GM23338 (cell line): Measurements from ENCODE around the gene SLC7A5. TPM values are rescaled to one million over a fixed set of nuclear protein-coding genes. Genes with fewer than 3 reads are reported as not detected.
A peak's percentile ranks its signal among the peaks of the same experiment; 100 is the strongest.

Experiments
- ATAC-seq: fragments of 200-7000 bp; cut with Tn5 transposase; 3 replicates; pipeline ENCODE4 v1.9.1; 2020
- DNase-seq: peaks from one replicate; pipeline ENCODE4 v3.0.0-alpha.2; 2015; ENCODE audit warnings: low spot score
- H2AFZ ChIP-seq: fragments of 200-600 bp; sonication (generic); 2 replicates; pipeline ENCODE4 v1.8.0; 2016; ENCODE audit warnings: antibody characterized with exemption, mild to moderate bottlenecking, moderate library complexity
- H3F3A ChIP-seq: fragments of 200-600 bp; sonication (generic); replicated peaks from 2 replicates; pipeline ENCODE4 v1.8.0; 2017; ENCODE audit warnings: antibody characterized with exemption, mixed run types, low read depth
- H3K27ac ChIP-seq: fragments of 200-600 bp; sonication (generic); 2 replicates; pipeline ENCODE4 v1.6.1; 2016; ENCODE audit warnings: low read depth
- H3K27me3 ChIP-seq: fragments of 200-600 bp; sonication (generic); 2 replicates; pipeline ENCODE4 v1.8.0; 2016; ENCODE audit warnings: mild to moderate bottlenecking, mixed run types, moderate library complexity; ENCODE audit not compliant: insufficient read depth
- H3K36me3 ChIP-seq: fragments of 200-600 bp; sonication (generic); 2 replicates; pipeline ENCODE4 v1.8.0; 2016; ENCODE audit warnings: mild to moderate bottlenecking; ENCODE audit not compliant: insufficient read depth
- H3K4me1 ChIP-seq: fragments of 200-600 bp; sonication (generic); 2 replicates; pipeline ENCODE4 v1.8.0; 2016; ENCODE audit warnings: mild to moderate bottlenecking, moderate library complexity; ENCODE audit not compliant: insufficient read depth
- H3K4me2 ChIP-seq: fragments of 200-600 bp; sonication (generic); 2 replicates; pipeline ENCODE4 v1.7.1; 2017; ENCODE audit warnings: mixed run types
- H3K4me3 ChIP-seq: fragments of 200-600 bp; sonication (generic); 2 replicates; pipeline ENCODE4 v1.6.1; 2016; ENCODE audit warnings: mixed run types
- H3K79me2 ChIP-seq: fragments of 200-600 bp; sonication (generic); replicated peaks from 2 replicates; pipeline ENCODE4 v1.8.0; 2017; ENCODE audit warnings: mild to moderate bottlenecking; ENCODE audit not compliant: insufficient read depth
- H3K9me2 ChIP-seq: fragments of 200-600 bp; sonication (generic); 2 replicates; pipeline ENCODE4 v1.8.0; 2017; ENCODE audit not compliant: insufficient read depth
- H4K20me1 ChIP-seq: fragments of 200-600 bp; sonication (generic); replicated peaks from 2 replicates; pipeline ENCODE4 v1.8.0; 2017; ENCODE audit warnings: mild to moderate bottlenecking; ENCODE audit not compliant: insufficient read depth
- H3K27ac Mint-ChIP-seq: 2 replicates; pipeline ENCODE4 v1.8.0; 2020; ENCODE audit warnings: inconsistent platforms, mild to moderate bottlenecking, moderate library complexity, mixed read lengths
- H3K27me3 Mint-ChIP-seq: 3 replicates; pipeline ENCODE4 v1.8.0; 2022; ENCODE audit warnings: low read depth, mild to moderate bottlenecking, moderate library complexity, mixed read lengths, inconsistent platforms; ENCODE audit not compliant: insufficient read depth, poor library complexity
- H3K36me3 Mint-ChIP-seq: 3 replicates; pipeline ENCODE4 v1.8.0; 2021; ENCODE audit warnings: low read depth, mild to moderate bottlenecking, inconsistent platforms, moderate library complexity, mixed read lengths
- H3K4me1 Mint-ChIP-seq: 3 replicates; pipeline ENCODE4 v1.8.0; 2020; ENCODE audit warnings: mild to moderate bottlenecking, inconsistent platforms, mixed read lengths
- H3K4me3 Mint-ChIP-seq: 3 replicates; pipeline ENCODE4 v1.8.0; 2021; ENCODE audit warnings: moderate library complexity, mild to moderate bottlenecking, inconsistent platforms, mixed read lengths
- H3K9me3 Mint-ChIP-seq: 3 replicates; pipeline ENCODE4 v1.8.0; 2020; ENCODE audit warnings: moderate library complexity, mild to moderate bottlenecking, inconsistent platforms, mixed read lengths
- CREB1 ChIP-seq: fragments of 250-450 bp; sonication (Bioruptor Pico); IDR thresholded peaks from 2 replicates; pipeline ENCODE4 v1.5.0; 2020; ENCODE audit warnings: low read depth, mild to moderate bottlenecking, moderate library complexity
- JUNB ChIP-seq: IDR thresholded peaks from one replicate; pipeline ENCODE4 v1.6.1; 2016; ENCODE audit warnings: antibody characterized with exemption; ENCODE audit not compliant: unreplicated experiment
- NANOG ChIP-seq: IDR thresholded peaks from 2 replicates; pipeline ENCODE4 v1.6.1; 2016; ENCODE audit warnings: antibody characterized with exemption, borderline replicate concordance
- POLR2AphosphoS5 ChIP-seq: IDR thresholded peaks from 2 replicates; pipeline ENCODE4 v1.6.1; 2016; ENCODE audit warnings: antibody characterized with exemption, low read depth
- STAT1 ChIP-seq: IDR thresholded peaks from one replicate; pipeline ENCODE4 v1.6.1; 2016; ENCODE audit warnings: antibody characterized with exemption; ENCODE audit not compliant: unreplicated experiment
- polyA plus RNA-seq: library from polyadenylated mRNA; unstranded; fragments of >200 nt; fragmentation: Nextera tagmentation; extraction: Ambion mirVana; gene quantifications from 2 replicates; pipeline ENCODE4 v1.2.1, GENCODE V29; 2016
- total RNA-seq: library from RNA; depleted of rRNA; stranded (reverse); fragments of >200 nt; shearing (Covaris generic); gene quantifications from 2 replicates; pipeline ENCODE4 v1.2.3, GENCODE V29; 2014
- TF ChIP-seq, protein P1 (sequence below), 2 experiments: fragments of 200-600 bp in 1 of 2; sonication (generic) in 1 of 2; conservative IDR thresholded peaks; 2 replicates each; pipeline versions ENCODE4 v1.5.1 to v1.6.1; 2016 to 2017; ENCODE audit warnings: antibody characterized with exemption in 2 of 2, low read depth in 2 of 2, mild to moderate bottlenecking in 2 of 2, moderate library complexity in 1 of 2
- TF ChIP-seq, protein P2 (sequence below): IDR thresholded peaks from 2 replicates; pipeline ENCODE4 v1.6.1; 2016; ENCODE audit warnings: antibody characterized with exemption
- TF ChIP-seq, protein P3 (sequence below): fragments of 250-450 bp; sonication (Bioruptor Pico); IDR thresholded peaks from 2 replicates; pipeline ENCODE4 v1.5.0; 2020; ENCODE audit warnings: mild to moderate bottlenecking, moderate library complexity

The SLC7A5 gene
- total and polyA plus RNA-seq, 2 experiments from 2014 or later = 107 to 386 TPM

DNA sequence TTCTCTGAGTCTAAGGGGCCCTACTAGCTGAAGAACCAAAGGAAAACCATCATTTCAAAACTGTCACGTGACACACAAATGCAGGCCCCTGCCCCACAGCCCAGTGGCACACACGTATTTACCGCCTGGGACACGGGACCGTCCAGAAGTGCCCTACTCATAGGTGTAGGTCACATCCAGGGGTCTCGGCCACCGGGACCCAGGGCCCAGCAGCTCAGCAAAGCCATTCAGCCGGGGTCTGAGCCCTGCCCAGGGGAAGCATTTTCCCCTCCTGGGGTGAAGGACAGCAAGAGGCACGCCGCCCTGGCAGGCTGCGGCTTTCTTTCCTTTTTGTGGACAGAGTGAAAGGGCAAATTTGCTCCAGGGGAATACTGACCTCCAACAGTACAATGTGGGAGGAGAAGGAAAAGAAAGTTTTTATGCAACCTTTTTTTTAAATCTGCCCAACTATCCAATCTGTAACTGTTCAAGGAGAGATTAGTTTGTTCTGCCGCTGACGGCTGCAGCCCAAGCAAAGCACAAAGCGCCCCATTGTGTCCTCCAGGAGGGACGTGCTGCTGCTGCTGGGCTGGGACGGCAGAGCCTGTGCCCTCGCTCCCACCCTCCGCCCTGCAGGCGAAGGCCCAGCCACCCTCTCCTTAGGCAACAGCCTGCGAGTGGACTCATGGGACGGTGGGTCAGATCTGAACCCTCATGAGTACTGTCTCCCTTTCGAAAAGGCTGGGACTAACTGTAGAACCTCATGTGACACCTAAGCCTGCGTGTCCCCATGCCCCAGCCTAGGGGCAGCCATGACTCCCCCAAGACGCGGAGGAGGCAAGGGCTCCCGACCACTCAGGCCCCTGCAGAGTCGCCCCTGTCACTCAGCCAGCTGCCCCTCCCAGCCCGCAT, 21.3 kb downstream of the SLC7A5 start:
- H3K4me3 ChIP-seq = no peak overlapping the region
- no peak overlapping the region for H3K4me2 ChIP-seq
- peaks cover 24% of the 10 kb centered on the region for H3K27me3 Mint-ChIP-seq
- peaks cover 71% of the 10 kb centered on the region for H3K36me3 Mint-ChIP-seq
- no peak overlapping the region for H3K4me3 Mint-ChIP-seq
- peaks cover 50% of the 10 kb centered on the region for H3K4me1 Mint-ChIP-seq
- TF ChIP-seq, protein P1, sequence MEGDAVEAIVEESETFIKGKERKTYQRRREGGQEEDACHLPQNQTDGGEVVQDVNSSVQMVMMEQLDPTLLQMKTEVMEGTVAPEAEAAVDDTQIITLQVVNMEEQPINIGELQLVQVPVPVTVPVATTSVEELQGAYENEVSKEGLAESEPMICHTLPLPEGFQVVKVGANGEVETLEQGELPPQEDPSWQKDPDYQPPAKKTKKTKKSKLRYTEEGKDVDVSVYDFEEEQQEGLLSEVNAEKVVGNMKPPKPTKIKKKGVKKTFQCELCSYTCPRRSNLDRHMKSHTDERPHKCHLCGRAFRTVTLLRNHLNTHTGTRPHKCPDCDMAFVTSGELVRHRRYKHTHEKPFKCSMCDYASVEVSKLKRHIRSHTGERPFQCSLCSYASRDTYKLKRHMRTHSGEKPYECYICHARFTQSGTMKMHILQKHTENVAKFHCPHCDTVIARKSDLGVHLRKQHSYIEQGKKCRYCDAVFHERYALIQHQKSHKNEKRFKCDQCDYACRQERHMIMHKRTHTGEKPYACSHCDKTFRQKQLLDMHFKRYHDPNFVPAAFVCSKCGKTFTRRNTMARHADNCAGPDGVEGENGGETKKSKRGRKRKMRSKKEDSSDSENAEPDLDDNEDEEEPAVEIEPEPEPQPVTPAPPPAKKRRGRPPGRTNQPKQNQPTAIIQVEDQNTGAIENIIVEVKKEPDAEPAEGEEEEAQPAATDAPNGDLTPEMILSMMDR (conservative IDR thresholded peaks at IDR 0.05; ENCODE audit: low read depth in 2 of 2) = no peak
- TF ChIP-seq POLR2AphosphoS5 (no peak; the same call in 1 of the 2 replicates), JUNB (no peak), STAT1 (no peak)
- TF ChIP-seq, protein P2, sequence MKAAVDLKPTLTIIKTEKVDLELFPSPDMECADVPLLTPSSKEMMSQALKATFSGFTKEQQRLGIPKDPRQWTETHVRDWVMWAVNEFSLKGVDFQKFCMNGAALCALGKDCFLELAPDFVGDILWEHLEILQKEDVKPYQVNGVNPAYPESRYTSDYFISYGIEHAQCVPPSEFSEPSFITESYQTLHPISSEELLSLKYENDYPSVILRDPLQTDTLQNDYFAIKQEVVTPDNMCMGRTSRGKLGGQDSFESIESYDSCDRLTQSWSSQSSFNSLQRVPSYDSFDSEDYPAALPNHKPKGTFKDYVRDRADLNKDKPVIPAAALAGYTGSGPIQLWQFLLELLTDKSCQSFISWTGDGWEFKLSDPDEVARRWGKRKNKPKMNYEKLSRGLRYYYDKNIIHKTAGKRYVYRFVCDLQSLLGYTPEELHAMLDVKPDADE = no peak
- no peak overlapping the region for H2AFZ ChIP-seq
- peak overlapping the region; percentile 63 for H3K27ac ChIP-seq
- ATAC-seq = no peak
- H3K9me3 Mint-ChIP-seq = no peaks in the 10 kb centered on the region
- DNase-seq = no peak
- H3K4me1 ChIP-seq = peaks cover 28% of the 10 kb centered on the region
- H3K36me3 ChIP-seq = peaks cover 12% of the 10 kb centered on the region; the same call in 1 of the 2 replicates
- H3F3A ChIP-seq = peaks cover 38% of the 10 kb centered on the region
- peaks cover 8% of the 10 kb centered on the region; the same call in 1 of the 2 replicates for H4K20me1 ChIP-seq
- H3K79me2 ChIP-seq = peaks cover 88% of the 10 kb centered on the region
- H3K27ac Mint-ChIP-seq = peak overlapping the region; percentile 62
- H3K27me3 ChIP-seq = no peaks in the 10 kb centered on the region
- no peaks in the 10 kb centered on the region for H3K9me2 ChIP-seq

DNA sequence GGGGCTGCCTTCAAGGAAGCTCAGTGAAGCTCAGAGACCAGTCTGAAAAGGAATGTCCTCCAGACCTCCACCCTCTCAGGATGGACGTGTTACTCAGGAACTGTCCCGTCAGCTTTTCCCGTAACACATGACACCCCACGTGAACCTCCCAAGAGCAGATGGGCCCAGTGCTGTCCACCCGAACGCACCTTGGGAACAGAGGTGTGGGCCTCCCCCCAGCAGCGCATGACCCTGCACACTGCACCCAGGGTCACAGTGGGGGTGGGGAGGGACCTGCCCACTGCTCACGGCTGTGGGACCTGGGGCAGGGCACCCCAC, 21.9 kb downstream of the SLC7A5 start:
- Histone ChIP-seq H3K4me2 (no peak overlapping the region), H3K4me3 (no peak overlapping the region), H3K27ac (peak overlapping the region; percentile 63), H2AFZ (no peak overlapping the region), H3K79me2 (peaks cover 88% of the 10 kb centered on the region), H3K9me2 (no peaks in the 10 kb centered on the region), H3K27me3 (no peaks in the 10 kb centered on the region), H4K20me1 (peaks cover 8% of the 10 kb centered on the region; the same call in 1 of the 2 replicates), H3K36me3 (peaks cover 12% of the 10 kb centered on the region; the same call in 1 of the 2 replicates), H3F3A (peaks cover 32% of the 10 kb centered on the region), H3K4me1 (peaks cover 23% of the 10 kb centered on the region; the same call in 1 of the 2 replicates)
- Mint-ChIP-seq H3K27me3 (peaks cover 22% of the 10 kb centered on the region), H3K4me3 (no peak overlapping the region), H3K27ac (no peak overlapping the region), H3K4me1 (peaks cover 50% of the 10 kb centered on the region), H3K9me3 (no peaks in the 10 kb centered on the region), H3K36me3 (peaks cover 71% of the 10 kb centered on the region)
- no peak for ATAC-seq
- TF ChIP-seq, protein P3, sequence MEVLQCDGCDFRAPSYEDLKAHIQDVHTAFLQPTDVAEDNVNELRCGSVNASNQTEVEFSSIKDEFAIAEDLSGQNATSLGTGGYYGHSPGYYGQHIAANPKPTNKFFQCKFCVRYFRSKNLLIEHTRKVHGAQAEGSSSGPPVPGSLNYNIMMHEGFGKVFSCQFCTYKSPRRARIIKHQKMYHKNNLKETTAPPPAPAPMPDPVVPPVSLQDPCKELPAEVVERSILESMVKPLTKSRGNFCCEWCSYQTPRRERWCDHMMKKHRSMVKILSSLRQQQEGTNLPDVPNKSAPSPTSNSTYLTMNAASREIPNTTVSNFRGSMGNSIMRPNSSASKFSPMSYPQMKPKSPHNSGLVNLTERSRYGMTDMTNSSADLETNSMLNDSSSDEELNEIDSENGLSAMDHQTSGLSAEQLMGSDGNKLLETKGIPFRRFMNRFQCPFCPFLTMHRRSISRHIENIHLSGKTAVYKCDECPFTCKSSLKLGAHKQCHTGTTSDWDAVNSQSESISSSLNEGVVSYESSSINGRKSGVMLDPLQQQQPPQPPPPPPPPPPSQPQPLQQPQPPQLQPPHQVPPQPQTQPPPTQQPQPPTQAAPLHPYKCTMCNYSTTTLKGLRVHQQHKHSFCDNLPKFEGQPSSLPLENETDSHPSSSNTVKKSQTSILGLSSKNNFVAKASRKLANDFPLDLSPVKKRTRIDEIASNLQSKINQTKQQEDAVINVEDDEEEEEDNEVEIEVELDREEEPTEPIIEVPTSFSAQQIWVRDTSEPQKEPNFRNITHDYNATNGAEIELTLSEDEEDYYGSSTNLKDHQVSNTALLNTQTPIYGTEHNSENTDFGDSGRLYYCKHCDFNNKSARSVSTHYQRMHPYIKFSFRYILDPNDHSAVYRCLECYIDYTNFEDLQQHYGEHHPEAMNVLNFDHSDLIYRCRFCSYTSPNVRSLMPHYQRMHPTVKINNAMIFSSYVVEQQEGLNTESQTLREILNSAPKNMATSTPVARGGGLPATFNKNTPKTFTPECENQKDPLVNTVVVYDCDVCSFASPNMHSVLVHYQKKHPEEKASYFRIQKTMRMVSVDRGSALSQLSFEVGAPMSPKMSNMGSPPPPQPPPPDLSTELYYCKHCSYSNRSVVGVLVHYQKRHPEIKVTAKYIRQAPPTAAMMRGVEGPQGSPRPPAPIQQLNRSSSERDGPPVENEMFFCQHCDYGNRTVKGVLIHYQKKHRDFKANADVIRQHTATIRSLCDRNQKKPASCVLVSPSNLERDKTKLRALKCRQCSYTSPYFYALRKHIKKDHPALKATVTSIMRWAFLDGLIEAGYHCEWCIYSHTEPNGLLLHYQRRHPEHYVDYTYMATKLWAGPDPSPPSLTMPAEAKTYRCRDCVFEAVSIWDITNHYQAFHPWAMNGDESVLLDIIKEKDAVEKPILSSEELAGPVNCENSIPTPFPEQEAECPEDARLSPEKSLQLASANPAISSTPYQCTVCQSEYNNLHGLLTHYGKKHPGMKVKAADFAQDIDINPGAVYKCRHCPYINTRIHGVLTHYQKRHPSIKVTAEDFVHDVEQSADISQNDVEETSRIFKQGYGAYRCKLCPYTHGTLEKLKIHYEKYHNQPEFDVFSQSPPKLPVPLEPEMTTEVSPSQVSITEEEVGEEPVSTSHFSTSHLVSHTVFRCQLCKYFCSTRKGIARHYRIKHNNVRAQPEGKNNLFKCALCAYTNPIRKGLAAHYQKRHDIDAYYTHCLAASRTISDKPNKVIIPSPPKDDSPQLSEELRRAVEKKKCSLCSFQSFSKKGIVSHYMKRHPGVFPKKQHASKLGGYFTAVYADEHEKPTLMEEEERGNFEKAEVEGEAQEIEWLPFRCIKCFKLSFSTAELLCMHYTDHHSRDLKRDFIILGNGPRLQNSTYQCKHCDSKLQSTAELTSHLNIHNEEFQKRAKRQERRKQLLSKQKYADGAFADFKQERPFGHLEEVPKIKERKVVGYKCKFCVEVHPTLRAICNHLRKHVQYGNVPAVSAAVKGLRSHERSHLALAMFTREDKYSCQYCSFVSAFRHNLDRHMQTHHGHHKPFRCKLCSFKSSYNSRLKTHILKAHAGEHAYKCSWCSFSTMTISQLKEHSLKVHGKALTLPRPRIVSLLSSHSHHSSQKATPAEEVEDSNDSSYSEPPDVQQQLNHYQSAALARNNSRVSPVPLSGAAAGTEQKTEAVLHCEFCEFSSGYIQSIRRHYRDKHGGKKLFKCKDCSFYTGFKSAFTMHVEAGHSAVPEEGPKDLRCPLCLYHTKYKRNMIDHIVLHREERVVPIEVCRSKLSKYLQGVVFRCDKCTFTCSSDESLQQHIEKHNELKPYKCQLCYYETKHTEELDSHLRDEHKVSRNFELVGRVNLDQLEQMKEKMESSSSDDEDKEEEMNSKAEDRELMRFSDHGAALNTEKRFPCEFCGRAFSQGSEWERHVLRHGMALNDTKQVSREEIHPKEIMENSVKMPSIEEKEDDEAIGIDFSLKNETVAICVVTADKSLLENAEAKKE (CRISPR knock-in tag) = no peak
- peak; percentile 17; the same call in 1 of the 2 replicates for TF ChIP-seq POLR2AphosphoS5
- TF ChIP-seq CREB1 = no peak
- no peak for TF ChIP-seq NANOG
- DNase-seq = no peak
